B cell (primary cell): Measurements from ENCODE around the gene POLR1B.

Experiments
- EZH2 ChIP-seq: IDR thresholded peaks from 2 replicates; pipeline ENCODE4 v1.6.1; 2012; ENCODE audit warnings: borderline replicate concordance, low read depth, mild to moderate bottlenecking, moderate library complexity, low read length; ENCODE audit not compliant: insufficient read depth, poor library complexity, severe bottlenecking
- TF ChIP-seq, protein P1 (sequence below): fragments of 200-600 bp; IDR thresholded peaks from one replicate; pipeline ENCODE4 v1.8.0; 2022; ENCODE audit warnings: antibody characterized with exemption, mild to moderate bottlenecking

DNA sequence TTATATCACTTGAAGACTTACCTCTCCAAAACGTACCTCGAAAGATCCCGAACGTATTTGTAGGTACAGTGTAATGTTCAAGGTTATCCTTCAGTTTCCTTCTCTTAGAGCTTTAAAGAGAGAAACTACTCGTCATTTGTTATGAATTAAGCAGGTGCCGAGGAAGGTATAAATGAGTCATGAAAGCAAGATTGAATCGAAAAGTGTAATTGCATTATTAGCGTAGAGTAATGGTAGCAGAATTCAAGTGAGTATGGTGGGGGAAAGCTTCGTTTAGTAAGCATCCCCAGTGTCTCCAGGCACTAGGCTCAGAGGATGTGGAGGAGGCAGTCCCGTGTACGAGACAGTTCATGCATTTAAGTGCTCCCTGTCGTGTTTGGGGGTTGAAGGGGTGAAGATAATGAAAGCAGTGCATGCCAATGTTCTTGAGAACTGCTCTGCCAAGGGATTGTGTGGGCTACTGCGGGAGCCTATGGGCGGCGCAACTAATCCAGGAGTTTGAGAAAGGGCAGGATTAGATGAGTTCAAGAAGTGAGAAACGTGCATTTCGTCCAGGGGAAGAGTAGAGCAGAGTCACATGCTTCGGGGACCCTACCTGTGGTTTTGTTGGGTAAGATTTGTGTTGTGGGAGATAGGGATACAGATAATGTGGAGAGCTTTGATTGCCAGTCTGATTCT lies 858 bp downstream of the POLR1B start:
- TF ChIP-seq, protein P1, sequence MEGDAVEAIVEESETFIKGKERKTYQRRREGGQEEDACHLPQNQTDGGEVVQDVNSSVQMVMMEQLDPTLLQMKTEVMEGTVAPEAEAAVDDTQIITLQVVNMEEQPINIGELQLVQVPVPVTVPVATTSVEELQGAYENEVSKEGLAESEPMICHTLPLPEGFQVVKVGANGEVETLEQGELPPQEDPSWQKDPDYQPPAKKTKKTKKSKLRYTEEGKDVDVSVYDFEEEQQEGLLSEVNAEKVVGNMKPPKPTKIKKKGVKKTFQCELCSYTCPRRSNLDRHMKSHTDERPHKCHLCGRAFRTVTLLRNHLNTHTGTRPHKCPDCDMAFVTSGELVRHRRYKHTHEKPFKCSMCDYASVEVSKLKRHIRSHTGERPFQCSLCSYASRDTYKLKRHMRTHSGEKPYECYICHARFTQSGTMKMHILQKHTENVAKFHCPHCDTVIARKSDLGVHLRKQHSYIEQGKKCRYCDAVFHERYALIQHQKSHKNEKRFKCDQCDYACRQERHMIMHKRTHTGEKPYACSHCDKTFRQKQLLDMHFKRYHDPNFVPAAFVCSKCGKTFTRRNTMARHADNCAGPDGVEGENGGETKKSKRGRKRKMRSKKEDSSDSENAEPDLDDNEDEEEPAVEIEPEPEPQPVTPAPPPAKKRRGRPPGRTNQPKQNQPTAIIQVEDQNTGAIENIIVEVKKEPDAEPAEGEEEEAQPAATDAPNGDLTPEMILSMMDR: no peak
- TF ChIP-seq EZH2: no peak
